H9 (cell line): ENCODE results near the gene NBEA. TPM values are rescaled to one million over a fixed set of nuclear protein-coding genes. Genes with fewer than 3 reads are reported as not detected.

ENCODE experiments used
- DNase-seq: peaks from one replicate; pipeline ENCODE4 v3.0.0-alpha.2; 2017
- H2AFZ ChIP-seq: one replicate; pipeline ENCODE4 v1.6.1; 2013; ENCODE audit warnings: mild to moderate bottlenecking, low read length, control low read depth, moderate library complexity
- H2AK5ac ChIP-seq: 2 replicates; pipeline ENCODE4 v1.6.1; 2013; ENCODE audit warnings: low read length, control low read depth, mixed read lengths; ENCODE audit not compliant: insufficient read length
- H2BK120ac ChIP-seq: one replicate; pipeline ENCODE4 v1.6.1; 2013; ENCODE audit warnings: low read depth, mild to moderate bottlenecking, low read length, control low read depth, inconsistent platforms; ENCODE audit not compliant: poor library complexity, severe bottlenecking
- H2BK12ac ChIP-seq: 2 replicates; pipeline ENCODE4 v1.6.1; 2013; ENCODE audit warnings: low read length, control low read depth, mixed read lengths, low read depth; ENCODE audit not compliant: insufficient read length
- H2BK15ac ChIP-seq: 2 replicates; pipeline ENCODE4 v1.6.1; 2013; ENCODE audit warnings: low read depth, low read length, control low read depth
- H2BK20ac ChIP-seq: one replicate; pipeline ENCODE4 v1.6.1; 2013; ENCODE audit warnings: low read depth, mild to moderate bottlenecking, low read length, control low read depth, inconsistent platforms; ENCODE audit not compliant: poor library complexity, severe bottlenecking
- H2BK5ac ChIP-seq: 2 replicates; pipeline ENCODE4 v1.6.1; 2013; ENCODE audit warnings: low read length, control low read depth, mixed read lengths; ENCODE audit not compliant: insufficient read length
- H3K14ac ChIP-seq: 2 replicates; pipeline ENCODE4 v1.6.1; 2013; ENCODE audit warnings: low read length, control low read depth; ENCODE audit not compliant: insufficient read depth
- H3K18ac ChIP-seq: 2 replicates; pipeline ENCODE4 v1.6.1; 2013; ENCODE audit warnings: low read depth, mild to moderate bottlenecking, mixed read lengths, low read length, control low read depth; ENCODE audit not compliant: insufficient read length
- H3K23ac ChIP-seq: 2 replicates; pipeline ENCODE4 v1.6.1; 2013; ENCODE audit warnings: low read length, control low read depth, mixed read lengths, low read depth; ENCODE audit not compliant: insufficient read length
- H3K23me2 ChIP-seq: 2 replicates; pipeline ENCODE4 v1.6.1; 2013; ENCODE audit warnings: low read depth, mild to moderate bottlenecking, mixed read lengths, low read length, control low read depth; ENCODE audit not compliant: insufficient read length, poor library complexity, severe bottlenecking
- H3K27ac ChIP-seq: 2 replicates; pipeline ENCODE4 v1.5.1; 2013; ENCODE audit warnings: low read length, control low read depth, mixed read lengths, low read depth; ENCODE audit not compliant: insufficient read length
- H3K27me3 ChIP-seq: 2 replicates; pipeline ENCODE4 v1.6.1; 2013; ENCODE audit warnings: low read length, control low read depth, inconsistent platforms; ENCODE audit not compliant: insufficient read depth
- H3K4ac ChIP-seq: 2 replicates; pipeline ENCODE4 v1.6.1; 2013; ENCODE audit warnings: low read depth, mild to moderate bottlenecking, control low read depth, inconsistent platforms, low read length, moderate library complexity
- H3K4me1 ChIP-seq: 2 replicates; pipeline ENCODE4 v1.6.1; 2013; ENCODE audit warnings: low read length, control low read depth, inconsistent platforms; ENCODE audit not compliant: insufficient read depth
- H3K4me2 ChIP-seq: 2 replicates; pipeline ENCODE4 v1.6.1; 2013; ENCODE audit warnings: low read length, control low read depth, mixed read lengths; ENCODE audit not compliant: insufficient read length, insufficient read depth
- H3K56ac ChIP-seq: 2 replicates; pipeline ENCODE4 v1.6.1; 2013; ENCODE audit warnings: low read depth, mild to moderate bottlenecking, mixed read lengths, low read length, control low read depth; ENCODE audit not compliant: insufficient read length
- H3K79me1 ChIP-seq: 2 replicates; pipeline ENCODE4 v1.6.1; 2013; ENCODE audit warnings: low read depth, mild to moderate bottlenecking, moderate library complexity, low read length, control low read depth, inconsistent platforms; ENCODE audit not compliant: insufficient read depth, poor library complexity, severe bottlenecking
- H3K79me2 ChIP-seq: 2 replicates; pipeline ENCODE4 v1.6.1; 2013; ENCODE audit warnings: low read length, control low read depth, inconsistent platforms; ENCODE audit not compliant: insufficient read depth
- H3K9ac ChIP-seq: 2 replicates; pipeline ENCODE4 v1.6.1; 2013; ENCODE audit warnings: low read length, control low read depth, mixed read lengths; ENCODE audit not compliant: insufficient read length; ENCODE audit errors: extremely low read depth
- H3K9me3 ChIP-seq: one replicate; pipeline ENCODE4 v1.6.1; 2013; ENCODE audit warnings: low read depth, low read length, inconsistent platforms; ENCODE audit not compliant: control insufficient read depth
- H3T11ph ChIP-seq: one replicate; pipeline ENCODE4 v1.6.1; 2013; ENCODE audit warnings: mild to moderate bottlenecking, low read length, control low read depth, inconsistent platforms
- H4K20me1 ChIP-seq: one replicate; pipeline ENCODE4 v1.6.1; 2013; ENCODE audit not compliant: control insufficient read depth, insufficient read length, insufficient read depth
- H4K5ac ChIP-seq: 2 replicates; pipeline ENCODE4 v1.6.1; 2013; ENCODE audit warnings: low read depth, mild to moderate bottlenecking, mixed read lengths, low read length, control low read depth; ENCODE audit not compliant: insufficient read length
- H4K8ac ChIP-seq: replicated peaks from 2 replicates; pipeline ENCODE4 v1.6.1; 2013; ENCODE audit warnings: low read length, control low read depth, mixed read lengths, low read depth; ENCODE audit not compliant: insufficient read length
- H4K91ac ChIP-seq: 2 replicates; pipeline ENCODE4 v1.6.1; 2013; ENCODE audit warnings: low read depth, mild to moderate bottlenecking, moderate library complexity, mixed read lengths, low read length, control low read depth; ENCODE audit not compliant: insufficient read length
- H3K27ac Mint-ChIP-seq, 3 experiments: 2 replicates in 2 of 3; 3 replicates in 1 of 3; pipeline ENCODE4 v1.8.0; 2020 to 2021; ENCODE audit warnings: mixed read lengths in 3 of 3, mild to moderate bottlenecking in 1 of 3, moderate library complexity in 1 of 3
- H3K27me3 Mint-ChIP-seq: 2 replicates; pipeline ENCODE4 v1.8.0; 2021; ENCODE audit warnings: low read depth, mild to moderate bottlenecking, moderate library complexity, mixed read lengths
- H3K36me3 Mint-ChIP-seq, 3 experiments: 2 replicates in 2 of 3; 3 replicates in 1 of 3; pipeline ENCODE4 v1.8.0; 2020 to 2021; ENCODE audit warnings: low read depth in 3 of 3, mixed read lengths in 3 of 3; ENCODE audit not compliant: insufficient read depth in 1 of 3
- H3K4me1 Mint-ChIP-seq, 2 experiments: 2 replicates each; pipeline ENCODE4 v1.8.0; 2020; ENCODE audit warnings: mixed read lengths in 2 of 2
- H3K4me3 Mint-ChIP-seq, 2 experiments: 2 replicates in 1 of 2; 3 replicates in 1 of 2; pipeline ENCODE4 v1.8.0; 2020 to 2021; ENCODE audit warnings: mild to moderate bottlenecking in 2 of 2, mixed read lengths in 2 of 2, moderate library complexity in 1 of 2
- H3K9me3 Mint-ChIP-seq, 2 experiments: 2 replicates in 1 of 2; 3 replicates in 1 of 2; pipeline ENCODE4 v1.8.0; 2020; ENCODE audit warnings: mild to moderate bottlenecking in 2 of 2, mixed read lengths in 2 of 2, moderate library complexity in 1 of 2
- CTCF ChIP-seq: fragments of 200-600 bp; sonication (generic); conservative IDR thresholded peaks from 3 replicates; pipeline ENCODE4 v1.8.0; 2021; ENCODE audit warnings: antibody characterized with exemption, mild to moderate bottlenecking
- WGBS: extraction: QIAGEN DNeasy Blood & Tissue Kit; methylation state at CpG from one replicate; pipeline ENCODE4 v1.1.7; 2013; ENCODE audit warnings: missing lambda C conversion rate, low lambda C conversion rate, mixed read lengths; ENCODE audit not compliant: insufficient read length; ENCODE audit errors: extremely low coverage; 5-methylcytosine and 5-hydroxymethylcytosine counted together
- total RNA-seq: library from RNA; stranded (reverse); gene quantifications from 2 replicates; pipeline ENCODE4 v1.2.1, GENCODE V29; 2021

NBEA gene
- total RNA-seq, 1 experiment from 2014 or later = 17.3 TPM

GRCh38 chr13:35179920-35180663 lies 238.0 kb downstream of the NBEA start:
- Mint-ChIP-seq H3K9me3 (no peaks in the 10 kb centered on the region), H3K4me1 (no peaks in the 10 kb centered on the region), H3K27me3 (no peaks in the 10 kb centered on the region), H3K36me3 (peaks cover 0 to 12% (median 8%) of the 10 kb centered on the region in 3 experiments; a peak in 4 of 7 replicates), H3K4me3 (no peak overlapping the region), H3K27ac (no peak overlapping the region; a peak in 1 of 7 replicates)
- Histone ChIP-seq H4K20me1 (no peaks in the 10 kb centered on the region), H2BK15ac (no peak overlapping the region), H3K79me2 (no peaks in the 10 kb centered on the region), H2BK20ac (no peak overlapping the region), H3K56ac (no peak overlapping the region), H3K4me2 (no peak overlapping the region), H3K27me3 (no peaks in the 10 kb centered on the region), H3K18ac (no peak overlapping the region), H2BK12ac (no peak overlapping the region), H2AK5ac (no peak overlapping the region), H3K9me3 (no peaks in the 10 kb centered on the region), H3K9ac (no peak overlapping the region), H4K8ac (no peak overlapping the region), H3K79me1 (no peaks in the 10 kb centered on the region), H2AFZ (no peak overlapping the region), H3K27ac (no peak overlapping the region), H4K5ac (no peak overlapping the region), H2BK5ac (no peak overlapping the region), H3K4me1 (no peaks in the 10 kb centered on the region), H4K91ac (no peak overlapping the region), H3K4ac (no peak overlapping the region), H3T11ph (no peak overlapping the region), H3K23me2 (no peaks in the 10 kb centered on the region), H2BK120ac (no peak overlapping the region), H3K14ac (no peak overlapping the region), H3K23ac (no peak overlapping the region)
- no CpG with 5 or more reads among the region's 3 CpGs for WGBS
- DNase-seq = no peak
- TF ChIP-seq CTCF = no peak
